Left hindlimb (tissue), 1 donor: ENCODE results near the gene ARHGEF18.

Experiments used
- DNase-seq: peaks from one replicate; pipeline ENCODE4 v3.0.0-alpha.2; 2018

ARHGEF18 gene

GRCh38 chr19:7386769-7387168 is 38.0 kb downstream of the ARHGEF18 start:
- no peak for DNase-seq

- DNase-seq = no peak
Observed at GRCh38 chr19:7391218-7391670, 42.5 kb downstream of the ARHGEF18 start.

DNA sequence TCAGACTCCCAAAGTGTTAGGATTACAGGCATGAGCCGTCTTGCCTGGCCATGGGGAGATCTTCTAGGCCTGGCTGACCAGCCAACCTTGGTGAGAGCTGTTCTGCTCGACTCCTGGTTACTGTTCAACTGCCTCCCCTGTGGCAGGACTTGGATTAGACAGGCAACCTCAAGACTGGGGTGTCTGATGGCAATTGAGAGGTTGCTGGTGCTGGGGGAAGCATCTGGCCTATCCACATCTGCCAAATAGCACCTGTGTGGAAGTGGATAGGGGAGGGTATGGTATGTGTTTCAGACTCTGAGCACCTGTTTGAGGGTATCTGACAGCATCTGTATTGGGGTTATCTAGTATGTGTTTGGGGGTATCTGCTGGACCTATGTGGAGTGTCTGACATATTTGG is 44.7 kb downstream of the ARHGEF18 start:
- DNase-seq = no peak

DNA sequence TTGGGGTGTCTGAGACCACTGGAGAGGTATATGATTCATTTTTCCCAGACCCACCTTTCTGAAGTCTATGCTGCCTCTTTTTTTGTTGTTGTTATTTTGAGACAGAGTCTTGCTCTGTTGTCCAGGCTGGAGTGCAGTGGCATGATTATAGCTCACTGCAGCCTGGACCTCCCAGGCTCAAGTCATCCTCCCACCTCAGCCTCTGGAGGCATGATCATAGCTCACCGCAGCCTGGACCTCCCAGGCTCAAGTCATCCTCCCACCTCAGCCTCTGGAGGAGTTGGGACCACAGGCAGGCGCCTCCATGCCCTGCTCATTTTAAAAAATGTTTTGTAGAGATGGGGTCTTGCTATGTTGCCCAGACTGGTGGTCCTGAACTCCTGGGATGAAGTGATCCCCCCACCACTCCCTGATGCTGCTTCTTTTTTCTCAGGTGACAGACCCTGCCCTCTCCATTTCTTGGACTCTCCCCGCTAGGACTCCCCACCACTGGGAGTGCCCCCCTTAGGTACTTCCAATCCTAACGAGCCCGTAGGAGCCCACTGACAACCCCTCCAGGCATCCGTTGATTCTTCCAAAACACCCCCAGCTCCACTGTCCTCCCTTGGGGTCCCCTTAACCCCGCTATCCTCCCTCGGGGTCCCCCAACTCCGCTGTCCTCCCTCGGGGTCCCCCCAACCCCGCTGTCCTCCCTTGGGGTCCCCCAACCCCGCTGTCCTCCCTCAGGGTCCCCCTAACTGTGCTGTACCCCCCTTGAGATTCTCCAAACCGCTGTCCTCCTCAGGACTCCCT is 45.4 kb downstream of the ARHGEF18 start:
- peak; percentile 27 for DNase-seq

DNA sequence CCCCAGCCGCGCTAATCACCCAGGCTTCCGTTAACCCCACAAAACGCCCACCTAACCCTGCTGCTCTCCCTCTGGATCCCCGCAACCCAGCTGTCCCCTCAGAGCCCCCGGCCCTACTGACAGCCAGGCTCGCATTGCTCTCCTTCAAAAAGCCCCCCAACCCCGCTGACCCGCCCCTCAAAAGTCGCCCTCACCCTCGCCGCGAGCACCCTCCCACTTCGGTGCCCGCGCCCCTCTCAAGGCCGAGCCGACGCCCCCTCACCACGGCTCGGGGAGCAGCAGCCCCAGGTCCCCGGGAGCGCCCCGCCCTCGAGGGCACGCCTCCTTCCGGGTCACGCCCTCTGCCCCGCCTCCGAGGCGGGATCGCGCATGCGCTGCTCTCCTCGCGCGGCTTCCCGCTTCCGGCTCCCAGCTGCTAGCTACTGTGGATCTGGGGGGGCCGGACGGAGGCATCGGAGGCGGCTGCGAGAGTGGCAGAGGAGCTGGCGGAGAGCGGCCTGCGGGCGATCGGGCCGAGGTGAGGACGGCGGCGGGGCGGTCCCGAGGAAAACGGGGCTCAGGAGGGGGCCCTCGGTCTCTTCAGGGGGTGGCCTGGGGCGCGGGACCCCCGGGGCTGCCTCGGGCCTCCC is 46.1 kb downstream of the ARHGEF18 start:
- DNase-seq = peak; percentile 95

DNA sequence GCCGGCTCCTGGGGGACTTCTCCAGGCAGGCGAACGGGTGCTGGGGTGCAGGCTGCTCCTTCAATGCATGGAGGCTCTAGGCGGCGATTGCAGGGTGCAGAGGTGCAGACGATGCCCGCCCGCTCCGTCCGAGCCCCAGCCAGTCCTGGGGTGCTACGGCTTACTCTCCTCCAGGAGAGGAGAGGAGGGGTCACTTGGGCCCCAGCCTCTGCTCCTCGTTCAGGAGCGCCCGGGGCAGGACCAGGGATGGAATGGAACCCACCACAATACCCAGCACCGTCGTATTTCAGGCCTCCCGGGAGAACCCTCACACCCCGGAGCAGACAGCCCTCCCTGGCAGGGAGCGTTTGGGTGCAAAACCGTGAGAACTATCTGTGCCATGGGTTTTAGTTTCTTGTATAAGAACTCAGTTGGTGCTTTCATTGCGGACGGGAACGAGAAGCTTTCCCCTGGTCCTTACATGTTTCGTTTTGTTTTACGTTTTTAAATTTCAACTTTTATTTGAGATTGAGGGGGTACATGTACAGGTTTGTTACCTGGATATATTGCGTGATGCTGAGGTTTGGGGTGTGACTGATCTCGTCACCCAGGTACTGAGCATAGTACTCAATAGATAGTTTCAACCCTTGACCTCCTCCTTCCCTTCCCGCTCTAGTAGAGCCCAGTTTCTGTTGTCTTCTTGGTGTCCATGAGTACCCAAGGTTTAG is 46.8 kb downstream of the ARHGEF18 start:
- DNase-seq = peak; percentile 39

- DNase-seq = no peak
Observed at GRCh38 chr19:7397687-7398086, 49.0 kb downstream of the ARHGEF18 start.
